ENCODE data around the gene TPGS1.

The TPGS1 gene

DNA sequence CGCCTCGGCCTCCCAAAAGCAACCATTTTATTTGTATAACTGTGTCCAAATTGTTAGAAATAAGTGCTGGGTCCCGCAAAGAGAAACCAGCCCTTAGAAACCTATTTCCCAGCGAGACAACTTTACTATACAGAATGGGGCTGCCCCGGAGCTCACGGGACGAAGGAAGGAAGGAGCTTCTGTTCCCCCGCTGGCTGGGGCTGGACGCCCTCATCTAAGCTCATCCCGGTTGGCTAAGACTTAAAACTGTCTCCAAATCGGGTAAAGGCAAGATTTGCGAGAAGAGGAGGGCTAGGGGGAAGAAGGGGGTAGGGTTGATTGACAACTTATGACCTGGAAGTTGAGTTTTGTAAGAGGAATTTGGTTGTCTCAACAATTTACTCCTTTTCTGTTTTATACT, 52.8 kb downstream of the TPGS1 start:
- Histone ChIP-seq H3K9me3 (ENCODE audit: control insufficient read depth, low read depth, low read length) (no peaks in the 10 kb centered on the region), H3K9ac (ENCODE audit: low read length) (no peak overlapping the region), H3K4me1 (ENCODE audit: control insufficient read depth, low read depth, low read length) (no peaks in the 10 kb centered on the region), H3K4me3 (ENCODE audit: low read length) (no peak overlapping the region), H3K36me3 (ENCODE audit: control insufficient read depth, low read depth, low read length) (no peaks in the 10 kb centered on the region), H3K27ac (ENCODE audit: low read length) (no peak overlapping the region), H3K27me3 (ENCODE audit: control insufficient read depth, insufficient read depth, low read length) (no peaks in the 10 kb centered on the region)

GRCh38 chr19:566403-566802, 59.1 kb downstream of the TPGS1 start:
- no peaks in the 10 kb centered on the region for H3K9me3 ChIP-seq (ENCODE audit: control insufficient read depth, low read depth, low read length)
- H3K27me3 ChIP-seq (ENCODE audit: control insufficient read depth, insufficient read depth, low read length), result peaks cover 7% of the 10 kb centered on the region
- no peaks in the 10 kb centered on the region for H3K36me3 ChIP-seq (ENCODE audit: control insufficient read depth, low read depth, low read length)
- H3K4me3 ChIP-seq (ENCODE audit: low read length), result no peak overlapping the region
- H3K9ac ChIP-seq (ENCODE audit: low read length), result no peak overlapping the region
- H3K4me1 ChIP-seq (ENCODE audit: control insufficient read depth, low read depth, low read length), result peaks cover 7% of the 10 kb centered on the region
- no peak overlapping the region for H3K27ac ChIP-seq (ENCODE audit: low read length)

DNA sequence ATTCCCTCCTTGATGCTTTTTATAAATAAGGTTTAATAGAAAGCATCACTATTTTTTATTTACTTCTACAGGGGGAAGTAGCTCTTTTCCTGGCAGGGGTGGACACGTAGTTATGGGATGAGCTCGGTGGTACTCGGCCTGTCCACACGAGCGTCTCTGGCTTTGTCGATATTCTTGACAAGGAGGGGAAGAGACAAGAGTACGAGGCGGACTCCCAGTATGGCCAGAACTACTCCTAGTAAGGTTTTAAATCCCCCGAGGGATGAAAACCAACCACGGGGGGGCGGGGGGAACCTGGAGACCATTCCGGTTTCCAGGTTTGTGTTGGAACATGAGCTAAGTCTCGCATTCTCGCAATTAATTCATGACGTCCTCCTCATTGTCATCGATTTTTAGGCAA, 59.5 kb downstream of the TPGS1 start:
- Histone ChIP-seq H3K9me3 (ENCODE audit: control insufficient read depth, low read depth, low read length) (no peaks in the 10 kb centered on the region), H3K4me3 (ENCODE audit: low read length) (no peak overlapping the region), H3K27ac (ENCODE audit: low read length) (no peak overlapping the region), H3K4me1 (ENCODE audit: control insufficient read depth, low read depth, low read length) (peaks cover 7% of the 10 kb centered on the region), H3K36me3 (ENCODE audit: control insufficient read depth, low read depth, low read length) (no peaks in the 10 kb centered on the region), H3K9ac (ENCODE audit: low read length) (no peak overlapping the region), H3K27me3 (ENCODE audit: control insufficient read depth, insufficient read depth, low read length) (peaks cover 8% of the 10 kb centered on the region)

GRCh38 chr19:567296-567900, 60.1 kb downstream of the TPGS1 start:
- Histone ChIP-seq H3K9ac (ENCODE audit: low read length) (no peak overlapping the region), H3K36me3 (ENCODE audit: control insufficient read depth, low read depth, low read length) (no peaks in the 10 kb centered on the region), H3K4me3 (ENCODE audit: low read length) (no peak overlapping the region), H3K4me1 (ENCODE audit: control insufficient read depth, low read depth, low read length) (peaks cover 7% of the 10 kb centered on the region), H3K9me3 (ENCODE audit: control insufficient read depth, low read depth, low read length) (no peaks in the 10 kb centered on the region), H3K27ac (ENCODE audit: low read length) (no peak overlapping the region), H3K27me3 (ENCODE audit: control insufficient read depth, insufficient read depth, low read length) (peaks cover 8% of the 10 kb centered on the region)

Measured in iPS-18a (cell line).